ENCODE measurements around the gene GATA6.

DNA sequence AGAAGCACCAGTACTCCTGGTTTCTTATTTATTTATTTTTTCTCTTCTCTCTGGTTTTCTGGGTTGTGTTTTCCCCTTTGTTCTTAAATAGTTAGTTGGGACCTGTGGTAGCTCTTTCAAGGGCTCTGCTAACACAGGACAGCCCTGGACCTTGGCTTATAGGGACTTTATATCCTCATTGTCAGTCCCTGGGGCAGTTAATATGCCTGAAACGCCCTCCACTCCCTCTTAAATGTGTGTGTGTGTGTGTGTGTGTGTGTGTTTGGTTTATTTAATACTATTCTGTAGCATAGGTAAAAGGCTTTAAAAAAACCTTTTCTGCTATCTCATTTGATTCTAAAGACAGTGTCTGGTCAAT lies 54.6 kb downstream of the GATA6 start:
- no peak for TF ChIP-seq ZBTB7A (IDR thresholded peaks at IDR 0.05; ENCODE audit: low read depth)
- TF ChIP-seq EP300 (IDR thresholded peaks at IDR 0.05; ENCODE audit: borderline replicate concordance): no peak
- TF ChIP-seq, protein P1, sequence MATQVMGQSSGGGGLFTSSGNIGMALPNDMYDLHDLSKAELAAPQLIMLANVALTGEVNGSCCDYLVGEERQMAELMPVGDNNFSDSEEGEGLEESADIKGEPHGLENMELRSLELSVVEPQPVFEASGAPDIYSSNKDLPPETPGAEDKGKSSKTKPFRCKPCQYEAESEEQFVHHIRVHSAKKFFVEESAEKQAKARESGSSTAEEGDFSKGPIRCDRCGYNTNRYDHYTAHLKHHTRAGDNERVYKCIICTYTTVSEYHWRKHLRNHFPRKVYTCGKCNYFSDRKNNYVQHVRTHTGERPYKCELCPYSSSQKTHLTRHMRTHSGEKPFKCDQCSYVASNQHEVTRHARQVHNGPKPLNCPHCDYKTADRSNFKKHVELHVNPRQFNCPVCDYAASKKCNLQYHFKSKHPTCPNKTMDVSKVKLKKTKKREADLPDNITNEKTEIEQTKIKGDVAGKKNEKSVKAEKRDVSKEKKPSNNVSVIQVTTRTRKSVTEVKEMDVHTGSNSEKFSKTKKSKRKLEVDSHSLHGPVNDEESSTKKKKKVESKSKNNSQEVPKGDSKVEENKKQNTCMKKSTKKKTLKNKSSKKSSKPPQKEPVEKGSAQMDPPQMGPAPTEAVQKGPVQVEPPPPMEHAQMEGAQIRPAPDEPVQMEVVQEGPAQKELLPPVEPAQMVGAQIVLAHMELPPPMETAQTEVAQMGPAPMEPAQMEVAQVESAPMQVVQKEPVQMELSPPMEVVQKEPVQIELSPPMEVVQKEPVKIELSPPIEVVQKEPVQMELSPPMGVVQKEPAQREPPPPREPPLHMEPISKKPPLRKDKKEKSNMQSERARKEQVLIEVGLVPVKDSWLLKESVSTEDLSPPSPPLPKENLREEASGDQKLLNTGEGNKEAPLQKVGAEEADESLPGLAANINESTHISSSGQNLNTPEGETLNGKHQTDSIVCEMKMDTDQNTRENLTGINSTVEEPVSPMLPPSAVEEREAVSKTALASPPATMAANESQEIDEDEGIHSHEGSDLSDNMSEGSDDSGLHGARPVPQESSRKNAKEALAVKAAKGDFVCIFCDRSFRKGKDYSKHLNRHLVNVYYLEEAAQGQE (IDR thresholded peaks at IDR 0.05; ENCODE audit: low read depth): no peak
- TF ChIP-seq CREB1 (IDR thresholded peaks at IDR 0.05; ENCODE audit: low read depth): no peak
- no peak for TF ChIP-seq TAF1 (IDR thresholded peaks at IDR 0.05; ENCODE audit: low read depth)
- TF ChIP-seq YY1 (IDR thresholded peaks at IDR 0.05; ENCODE audit: low read depth): no peak
- no peak for TF ChIP-seq TCF12 (IDR thresholded peaks at IDR 0.05; ENCODE audit: low read depth)
